Endothelial cell (in vitro differentiated cells): ENCODE data around the gene LRRC3C. TPM values are rescaled to one million over a fixed set of nuclear protein-coding genes. Genes with fewer than 3 reads are reported as not detected.
A peak's percentile ranks its signal among the peaks of the same experiment; 100 is the strongest.

Source experiments
- DNase-seq: peaks from one replicate; pipeline ENCODE4 v3.0.0; 2021; ENCODE audit warnings: low spot score
- H3K27ac Mint-ChIP-seq: one replicate; pipeline ENCODE4 v1.8.0; 2021; ENCODE audit warnings: mixed read lengths, inconsistent platforms; ENCODE audit not compliant: unreplicated experiment
- H3K27me3 Mint-ChIP-seq: one replicate; pipeline ENCODE4 v1.8.0; 2021; ENCODE audit warnings: mild to moderate bottlenecking, moderate library complexity, mixed read lengths, inconsistent platforms; ENCODE audit not compliant: unreplicated experiment
- H3K36me3 Mint-ChIP-seq: one replicate; pipeline ENCODE4 v1.8.0; 2021; ENCODE audit warnings: mild to moderate bottlenecking, low read depth, mixed read lengths, inconsistent platforms; ENCODE audit not compliant: unreplicated experiment
- H3K4me1 Mint-ChIP-seq: one replicate; pipeline ENCODE4 v1.8.0; 2021; ENCODE audit warnings: mild to moderate bottlenecking, mixed read lengths, inconsistent platforms; ENCODE audit not compliant: unreplicated experiment
- H3K4me3 Mint-ChIP-seq: one replicate; pipeline ENCODE4 v1.8.0; 2021; ENCODE audit warnings: mild to moderate bottlenecking, mixed read lengths, inconsistent platforms; ENCODE audit not compliant: unreplicated experiment
- H3K9me3 Mint-ChIP-seq: one replicate; pipeline ENCODE4 v1.8.0; 2021; ENCODE audit warnings: mixed read lengths, inconsistent platforms; ENCODE audit not compliant: unreplicated experiment
- total RNA-seq: library from RNA; stranded (reverse); fragmentation: NEBNext Ultra II Directional; extraction: Animal tissue kit (Norgen Biotek cat#: 25700); gene quantifications from one replicate; pipeline ENCODE4 v1.2.1, GENCODE V29; 2021; ENCODE audit not compliant: unreplicated experiment
- TF ChIP-seq, protein P1 (sequence below): fragments of 200-600 bp; sonication (generic); IDR thresholded peaks from one replicate; pipeline ENCODE4 v1.5.0; 2021; ENCODE audit warnings: antibody characterized with exemption; ENCODE audit not compliant: unreplicated experiment

Gene LRRC3C
- total RNA-seq, 1 donor from 2014 or later = not detected

DNA sequence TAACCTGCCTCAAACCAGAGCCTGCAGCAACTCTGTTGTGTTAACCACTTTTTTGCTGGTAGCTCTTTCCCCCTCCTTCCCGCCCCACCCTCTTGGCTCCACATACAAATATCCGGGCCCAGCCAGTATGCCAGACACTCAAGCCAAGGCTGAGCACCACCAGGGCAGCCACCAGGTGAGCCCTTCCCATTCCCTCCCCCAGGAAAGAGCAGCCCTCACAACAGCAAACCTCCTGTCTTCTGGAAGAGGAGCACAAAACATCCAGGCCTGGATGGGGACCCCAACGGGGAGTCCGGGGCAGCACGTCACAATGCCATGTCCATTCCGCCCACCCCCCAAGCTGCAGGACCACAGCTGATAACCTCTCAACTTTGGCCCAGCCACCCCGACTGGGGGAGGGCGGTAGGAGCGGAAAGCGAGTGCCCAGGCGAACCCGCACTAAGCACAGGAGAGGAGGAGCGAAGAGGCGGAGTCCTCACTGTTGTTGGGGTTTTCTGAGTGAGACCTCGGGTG, 888 bp upstream of the LRRC3C start:
- peak overlapping the region; percentile 94 for H3K4me3 Mint-ChIP-seq
- peaks cover 39% of the 10 kb centered on the region for H3K4me1 Mint-ChIP-seq
- no peaks in the 10 kb centered on the region for H3K9me3 Mint-ChIP-seq
- peak; percentile 25 for DNase-seq
- peaks cover 16% of the 10 kb centered on the region for H3K36me3 Mint-ChIP-seq
- H3K27me3 Mint-ChIP-seq = peaks cover 3% of the 10 kb centered on the region
- TF ChIP-seq, protein P1, sequence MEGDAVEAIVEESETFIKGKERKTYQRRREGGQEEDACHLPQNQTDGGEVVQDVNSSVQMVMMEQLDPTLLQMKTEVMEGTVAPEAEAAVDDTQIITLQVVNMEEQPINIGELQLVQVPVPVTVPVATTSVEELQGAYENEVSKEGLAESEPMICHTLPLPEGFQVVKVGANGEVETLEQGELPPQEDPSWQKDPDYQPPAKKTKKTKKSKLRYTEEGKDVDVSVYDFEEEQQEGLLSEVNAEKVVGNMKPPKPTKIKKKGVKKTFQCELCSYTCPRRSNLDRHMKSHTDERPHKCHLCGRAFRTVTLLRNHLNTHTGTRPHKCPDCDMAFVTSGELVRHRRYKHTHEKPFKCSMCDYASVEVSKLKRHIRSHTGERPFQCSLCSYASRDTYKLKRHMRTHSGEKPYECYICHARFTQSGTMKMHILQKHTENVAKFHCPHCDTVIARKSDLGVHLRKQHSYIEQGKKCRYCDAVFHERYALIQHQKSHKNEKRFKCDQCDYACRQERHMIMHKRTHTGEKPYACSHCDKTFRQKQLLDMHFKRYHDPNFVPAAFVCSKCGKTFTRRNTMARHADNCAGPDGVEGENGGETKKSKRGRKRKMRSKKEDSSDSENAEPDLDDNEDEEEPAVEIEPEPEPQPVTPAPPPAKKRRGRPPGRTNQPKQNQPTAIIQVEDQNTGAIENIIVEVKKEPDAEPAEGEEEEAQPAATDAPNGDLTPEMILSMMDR = no peak
- H3K27ac Mint-ChIP-seq = no peak overlapping the region

DNA sequence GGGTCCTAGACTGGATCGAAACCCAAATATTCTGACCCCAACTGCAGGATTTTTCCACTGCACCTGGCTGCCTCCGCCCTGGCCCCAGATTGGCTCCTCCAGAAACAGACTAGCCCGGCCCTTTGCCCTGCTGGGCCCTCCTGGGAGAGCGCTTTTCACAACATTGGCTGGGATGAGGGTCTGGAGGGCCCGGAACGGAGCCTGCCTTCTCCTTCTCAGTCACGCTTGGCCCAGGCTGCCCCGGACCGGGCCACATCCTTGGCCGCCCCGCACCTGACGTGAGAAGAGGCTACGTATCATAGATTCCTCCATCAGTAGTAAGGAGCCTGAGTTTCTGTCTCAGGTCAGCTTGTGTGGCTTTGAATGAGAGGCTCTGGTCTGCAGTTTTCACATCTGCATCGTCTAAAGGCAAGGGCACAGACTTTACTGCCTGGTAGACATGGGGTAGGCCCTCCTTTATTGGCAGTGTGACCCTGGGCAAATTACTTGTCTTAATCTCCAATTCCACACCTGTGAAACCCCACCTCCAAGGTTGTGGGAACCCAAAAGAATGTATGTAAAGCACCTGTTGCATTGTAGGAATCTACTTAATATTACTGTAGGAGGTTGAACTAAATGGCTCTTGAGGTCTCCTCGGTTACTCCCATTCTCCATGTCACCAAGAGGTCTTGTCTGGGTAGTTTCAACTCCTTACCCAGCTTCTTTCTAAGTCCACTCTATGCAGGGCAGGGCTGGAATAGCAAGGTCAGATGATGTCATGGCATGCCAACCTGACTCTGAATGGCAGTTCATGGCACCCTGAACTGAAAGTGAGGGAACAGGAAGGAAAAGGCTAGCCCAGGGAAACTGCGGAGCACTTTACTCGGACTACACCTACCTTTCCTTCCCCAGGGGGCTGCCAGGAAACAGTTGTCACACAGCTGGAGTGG, 661 bp downstream of the LRRC3C start:
- Mint-ChIP-seq H3K9me3 (no peaks in the 10 kb centered on the region), H3K36me3 (peaks cover 11% of the 10 kb centered on the region), H3K4me1 (peaks cover 39% of the 10 kb centered on the region), H3K4me3 (peak overlapping the region; percentile 94), H3K27me3 (peaks cover 3% of the 10 kb centered on the region), H3K27ac (peak overlapping the region; percentile 84)
- peak; percentile 20 for DNase-seq
- TF ChIP-seq, protein P1 = no peak

DNA sequence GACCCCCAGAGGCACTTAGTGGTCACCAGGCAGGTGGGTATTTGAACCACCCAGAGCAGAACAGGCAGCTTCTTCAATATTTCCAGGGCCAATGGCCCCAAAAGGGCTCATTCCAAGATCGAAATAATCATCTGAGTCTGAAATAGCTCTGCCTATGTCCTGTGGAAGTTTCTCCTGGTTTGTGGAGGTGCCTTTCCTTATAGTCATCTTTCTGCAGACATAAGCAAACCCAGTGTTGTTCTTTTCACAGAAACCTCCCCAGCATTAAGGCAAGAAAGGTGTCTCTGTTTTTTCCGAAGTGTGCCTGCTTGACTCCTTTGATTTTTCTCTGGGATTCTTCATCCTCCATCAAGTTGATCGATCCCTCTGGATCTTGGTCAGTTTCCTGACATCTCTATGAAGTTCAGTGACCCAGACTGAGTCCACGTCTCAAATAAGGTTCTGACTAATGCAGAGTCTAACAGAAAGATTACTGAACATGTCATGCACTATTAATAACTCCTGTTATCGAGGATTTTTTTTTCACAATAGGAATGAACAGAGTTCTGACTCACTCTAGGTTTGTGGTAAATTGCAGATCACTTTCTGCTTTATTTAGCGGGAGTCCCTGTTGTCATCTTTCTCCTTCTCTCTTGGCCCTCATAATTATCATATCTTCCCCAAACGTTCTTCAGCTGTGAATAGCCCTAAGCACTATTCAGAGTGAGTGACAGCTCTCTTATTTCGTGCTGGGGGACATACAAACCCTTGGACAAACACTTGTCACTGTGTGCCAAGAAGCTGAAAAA, 1.5 kb downstream of the LRRC3C start:
- peaks cover 42% of the 10 kb centered on the region for H3K4me1 Mint-ChIP-seq
- no peak overlapping the region for H3K27ac Mint-ChIP-seq
- peak overlapping the region; percentile 6 for H3K4me3 Mint-ChIP-seq
- H3K27me3 Mint-ChIP-seq = peaks cover 3% of the 10 kb centered on the region
- TF ChIP-seq, protein P1 = no peak
- no peaks in the 10 kb centered on the region for H3K9me3 Mint-ChIP-seq
- H3K36me3 Mint-ChIP-seq = peaks cover 6% of the 10 kb centered on the region
- no peak for DNase-seq

DNA sequence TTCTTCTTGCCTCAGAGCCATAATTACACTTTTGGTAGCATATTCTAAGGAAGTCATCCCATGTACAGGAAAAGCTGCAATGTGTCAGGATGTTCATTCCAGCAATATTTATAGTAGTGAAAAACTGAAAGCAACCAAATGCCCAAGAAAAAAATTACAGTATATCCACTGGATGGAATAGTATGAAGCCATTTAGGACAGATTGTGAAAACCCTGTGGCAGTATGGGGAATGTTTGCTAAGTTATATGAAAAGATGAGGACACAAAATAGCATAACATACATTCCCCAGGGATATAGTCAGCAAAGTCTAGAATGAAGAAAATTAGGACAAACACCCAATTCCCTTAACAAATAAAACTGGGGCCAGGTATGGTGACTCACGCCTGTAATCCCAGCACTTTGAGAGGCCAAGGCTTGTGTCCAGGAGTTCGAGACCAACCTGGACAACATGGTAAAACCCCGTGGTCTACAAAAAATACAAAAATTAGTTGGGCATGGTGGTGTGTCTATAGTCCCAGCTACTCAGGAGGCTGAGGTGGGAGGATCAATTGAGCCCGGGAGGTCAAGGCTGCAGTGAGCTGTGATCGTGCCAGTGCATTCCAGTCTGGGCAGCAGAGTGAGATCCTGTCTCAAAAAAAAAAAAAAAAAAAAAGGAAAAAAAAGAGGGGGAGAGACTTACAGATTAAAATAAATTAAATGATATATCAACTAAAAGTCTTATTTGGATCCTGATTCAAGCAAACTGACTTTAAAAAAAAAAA, 2.3 kb downstream of the LRRC3C start:
- DNase-seq = no peak
- Mint-ChIP-seq H3K27me3 (peaks cover 1% of the 10 kb centered on the region), H3K36me3 (peaks cover 3% of the 10 kb centered on the region), H3K27ac (no peak overlapping the region), H3K4me3 (peak overlapping the region; percentile 6), H3K9me3 (no peaks in the 10 kb centered on the region), H3K4me1 (peaks cover 41% of the 10 kb centered on the region)
- TF ChIP-seq, protein P1 = no peak
